Measurements from ENCODE around the gene CDC37L1.

DNA sequence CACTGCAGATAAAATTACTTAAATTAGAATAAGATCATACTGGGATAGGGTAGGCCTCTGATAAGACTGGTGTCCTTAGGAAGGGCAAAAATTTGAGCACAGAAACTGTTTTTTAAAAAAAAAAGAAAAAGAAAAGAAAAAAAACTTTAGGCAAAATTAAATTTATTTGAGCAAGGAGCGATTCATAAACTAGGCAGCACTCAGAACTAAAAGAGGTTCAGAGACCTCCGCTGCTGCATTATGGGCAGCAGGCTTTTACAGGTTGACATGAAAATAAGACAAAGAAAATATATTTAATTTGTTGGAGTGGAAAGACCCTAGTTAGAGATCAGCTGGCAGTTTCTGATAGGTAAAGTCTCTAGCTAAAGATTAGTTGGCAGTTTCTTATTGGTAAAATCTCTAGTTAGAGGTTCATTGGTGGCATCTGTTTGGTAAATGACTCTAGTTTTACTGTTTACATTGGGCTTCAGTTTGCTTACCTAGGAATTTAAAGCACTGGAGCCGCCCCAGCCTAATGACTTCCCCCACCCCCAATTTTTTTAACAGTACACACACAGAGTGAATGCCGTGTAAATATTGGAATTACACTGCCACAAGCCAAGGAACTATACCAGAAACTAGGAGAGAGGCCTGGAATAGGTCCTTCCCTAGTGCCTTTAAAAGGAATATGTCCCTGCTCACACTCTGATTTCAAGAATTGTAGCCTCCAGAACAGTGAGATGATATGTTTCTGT is 21.8 kb upstream of the CDC37L1 start:
- no peak for TF ChIP-seq CTCF (IDR thresholded peaks at IDR 0.05; ENCODE audit: insufficient read depth, low read length, poor library complexity, severe bottlenecking)
- no peak for TF ChIP-seq EZH2phosphoT487 (conservative IDR thresholded peaks at IDR 0.05; ENCODE audit: low read length)
